ENCODE measurements around the gene ATRX. TPM values are rescaled to one million over a fixed set of nuclear protein-coding genes. Genes with fewer than 3 reads are reported as not detected.

Gene ATRX
- total and polyA plus RNA-seq, 10 of the 15 experiments (the other 5 are each of a cell fraction or from before 2014, with no cell fraction given) = 19.4 to 73.8 (median 45.2) TPM

GRCh38 chrX:77776659-77777058 is 9.4 kb downstream of the ATRX start (continued):
- TF ChIP-seq USF2 (IDR thresholded peaks at IDR 0.05; ENCODE audit: borderline replicate concordance, low read depth, low read length) = no peak

- Histone ChIP-seq H4K20me1 (ENCODE audit: control insufficient read depth, insufficient read depth) (no peaks in the 10 kb centered on the region; the same call in 1 of the 2 replicates), H3K4me2 (ENCODE audit: control insufficient read depth, insufficient read depth) (no peak overlapping the region), H3K9me3 (replicated peaks; ENCODE audit: control insufficient read depth, insufficient read depth, low read length) (no peaks in the 10 kb centered on the region; the same call in 2 of the 3 replicates), H3K4me1 (ENCODE audit: control insufficient read depth, insufficient read depth, low read length) (no peaks in the 10 kb centered on the region), H3K9ac (ENCODE audit: control insufficient read depth, insufficient read depth, low read length) (no peak overlapping the region), H3K4me3 (no peak overlapping the region), H3K79me2 (ENCODE audit: control insufficient read depth, insufficient read depth, low read length) (peaks cover 46% of the 10 kb centered on the region), H3K27me3 (replicated peaks in 1 of 2; ENCODE audit: control insufficient read depth in 2 of 2, insufficient read depth in 2 of 2, low read length in 1 of 2) (no peaks in the 10 kb centered on the region), H3K27ac (ENCODE audit: control insufficient read depth, insufficient read depth) (no peak overlapping the region), H2AFZ (ENCODE audit: control insufficient read depth, low read depth, low read length) (no peak overlapping the region), H3K36me3 (ENCODE audit: control insufficient read depth in 2 of 2, insufficient read depth in 2 of 2, low read length in 1 of 2) (no peaks in the 10 kb centered on the region)
- POLR2A ChIA-PET = interaction anchor here (0.5 kb wide), 1 partner anchor 26 kb away, joined by 3 read pairs; no protein-coding TSS in a partner anchor
- DNase-seq (ENCODE audit: low read depth, low spot score) = no peak
- 38% methylated on average over 1 of the region's 1 CpG for WGBS (ENCODE audit: insufficient coverage, insufficient replicate concordance, low lambda C conversion rate, missing lambda C conversion rate)
- RAD21 ChIA-PET (ENCODE audit: unreplicated experiment) = no interaction called here
- SMC1A ChIA-PET (ENCODE audit: uncharacterized antibody, unreplicated experiment) = interaction anchor here (1.5 kb wide), 1 partner anchor 12 kb away, joined by 4 read pairs; no protein-coding TSS in a partner anchor
- no peak for FAIRE-seq
- no TSS peak for BruUV-seq (replicated peaks)
- intact Hi-C loops (cut with micrococcal nuclease; ENCODE audit: unreplicated experiment) = no loop called here
- CTCF ChIA-PET = interaction anchor here (0.6 kb wide), 1 partner anchor 16 kb away, joined by 3 read pairs; no protein-coding TSS in a partner anchor
- no peak for ATAC-seq
- in situ Hi-C loops (cut with MboI) = no loop called here
- TF ChIP-seq RCOR1 (conservative IDR thresholded peaks at IDR 0.05; ENCODE audit: low read depth, low read length) (no peak), STAT1 (conservative IDR thresholded peaks at IDR 0.05) (no peak), POLR2AphosphoS2 (IDR thresholded peaks at IDR 0.05; ENCODE audit: low read depth, low read length) (no peak), TCF3 (IDR thresholded peaks at IDR 0.05; ENCODE audit: borderline replicate concordance, insufficient read depth, low read depth, low read length) (no peak), RUNX3 (IDR thresholded peaks at IDR 0.05; ENCODE audit: low read length) (no peak), PML (IDR thresholded peaks at IDR 0.05; ENCODE audit: low read length) (no peak), EED (IDR thresholded peaks at IDR 0.05; ENCODE audit: low read depth) (no peak), RAD51 (IDR thresholded peaks at IDR 0.05) (no peak), CBFB (IDR thresholded peaks at IDR 0.05; ENCODE audit: low read depth) (no peak), TBL1XR1 (IDR thresholded peaks at IDR 0.05; ENCODE audit: low read depth, low read length) (no peak), BHLHE40 (IDR thresholded peaks at IDR 0.05; ENCODE audit: borderline replicate concordance in 1 of 2, low read depth in 2 of 2, low read length in 1 of 2) (no peak)
- TF ChIP-seq, protein P1, sequence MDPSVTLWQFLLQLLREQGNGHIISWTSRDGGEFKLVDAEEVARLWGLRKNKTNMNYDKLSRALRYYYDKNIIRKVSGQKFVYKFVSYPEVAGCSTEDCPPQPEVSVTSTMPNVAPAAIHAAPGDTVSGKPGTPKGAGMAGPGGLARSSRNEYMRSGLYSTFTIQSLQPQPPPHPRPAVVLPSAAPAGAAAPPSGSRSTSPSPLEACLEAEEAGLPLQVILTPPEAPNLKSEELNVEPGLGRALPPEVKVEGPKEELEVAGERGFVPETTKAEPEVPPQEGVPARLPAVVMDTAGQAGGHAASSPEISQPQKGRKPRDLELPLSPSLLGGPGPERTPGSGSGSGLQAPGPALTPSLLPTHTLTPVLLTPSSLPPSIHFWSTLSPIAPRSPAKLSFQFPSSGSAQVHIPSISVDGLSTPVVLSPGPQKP (IDR thresholded peaks at IDR 0.05; ENCODE audit: low read depth, low read length) = no peak
- TF ChIP-seq, protein P2, sequence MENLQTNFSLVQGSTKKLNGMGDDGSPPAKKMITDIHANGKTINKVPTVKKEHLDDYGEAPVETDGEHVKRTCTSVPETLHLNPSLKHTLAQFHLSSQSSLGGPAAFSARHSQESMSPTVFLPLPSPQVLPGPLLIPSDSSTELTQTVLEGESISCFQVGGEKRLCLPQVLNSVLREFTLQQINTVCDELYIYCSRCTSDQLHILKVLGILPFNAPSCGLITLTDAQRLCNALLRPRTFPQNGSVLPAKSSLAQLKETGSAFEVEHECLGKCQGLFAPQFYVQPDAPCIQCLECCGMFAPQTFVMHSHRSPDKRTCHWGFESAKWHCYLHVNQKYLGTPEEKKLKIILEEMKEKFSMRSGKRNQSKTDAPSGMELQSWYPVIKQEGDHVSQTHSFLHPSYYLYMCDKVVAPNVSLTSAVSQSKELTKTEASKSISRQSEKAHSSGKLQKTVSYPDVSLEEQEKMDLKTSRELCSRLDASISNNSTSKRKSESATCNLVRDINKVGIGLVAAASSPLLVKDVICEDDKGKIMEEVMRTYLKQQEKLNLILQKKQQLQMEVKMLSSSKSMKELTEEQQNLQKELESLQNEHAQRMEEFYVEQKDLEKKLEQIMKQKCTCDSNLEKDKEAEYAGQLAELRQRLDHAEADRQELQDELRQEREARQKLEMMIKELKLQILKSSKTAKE (IDR thresholded peaks at IDR 0.05; ENCODE audit: low read depth, poor library complexity, severe bottlenecking) = no peak
These were observed 14.4 kb downstream of the ATRX start for GRCh38 chrX:77771601-77772000.
